GM04503 (cell line): ENCODE measurements around the gene PARK7.

Experiments used
- DNase-seq: peaks from one replicate; pipeline ENCODE4 v3.0.0-alpha.2; 2012; ENCODE audit warnings: low read depth

PARK7 gene

GRCh38 chr1:8024329-8024728 is 62.8 kb downstream of the PARK7 start:
- DNase-seq = no peak

- DNase-seq = no peak
Measured at GRCh38 chr1:8025061-8025670, 63.7 kb downstream of the PARK7 start.

GRCh38 chr1:8025671-8026144 is 64.2 kb downstream of the PARK7 start:
- no peak for DNase-seq

DNA sequence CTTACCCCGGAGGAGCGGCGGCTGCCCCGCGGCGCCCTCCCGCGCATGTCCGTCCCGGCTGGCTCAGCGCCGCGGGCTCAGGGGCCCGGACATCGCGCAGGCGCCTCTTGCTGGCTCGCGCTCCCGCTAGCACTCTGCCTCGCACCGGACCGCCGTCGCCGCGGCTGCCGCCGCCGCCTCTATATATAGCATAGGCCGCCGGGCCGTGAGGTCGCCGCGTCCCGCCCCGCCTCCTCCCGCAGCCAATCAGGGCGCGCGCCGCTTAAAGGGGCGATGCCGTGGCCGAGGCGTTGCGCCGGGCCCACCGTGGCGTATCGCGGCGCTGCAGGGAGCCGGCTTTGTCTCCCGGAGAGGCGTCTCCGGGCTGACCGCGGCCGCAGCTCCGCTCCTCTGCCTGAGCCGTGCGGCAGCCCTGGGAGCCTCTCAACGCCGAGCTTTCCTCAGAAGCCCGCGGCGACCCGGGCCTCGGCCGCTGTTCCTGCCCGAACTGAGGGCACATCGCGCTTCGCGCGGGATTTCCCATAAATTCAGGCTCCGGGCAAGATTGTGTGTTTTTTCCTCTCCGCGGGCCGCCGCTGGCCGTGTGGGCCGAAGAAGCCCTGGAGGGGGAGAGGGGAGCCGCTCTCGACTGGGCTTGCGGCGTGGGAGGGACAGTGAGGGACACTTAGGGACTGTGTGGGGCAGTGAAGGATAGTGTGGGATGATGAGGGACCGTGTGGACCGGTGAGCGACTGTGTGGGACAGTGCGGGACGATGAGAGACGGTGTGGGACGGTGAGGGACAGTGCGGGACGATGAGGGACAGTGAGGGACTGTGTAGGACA is 64.9 kb downstream of the PARK7 start, which contains the start of gene ERRFI1:
TSS of gene ERRFI1 (minus strand) at position 157 of the 823 bp plus-strand sequence. CDS start 10,690 bp downstream, outside the sequence.
- no peak for DNase-seq

DNA sequence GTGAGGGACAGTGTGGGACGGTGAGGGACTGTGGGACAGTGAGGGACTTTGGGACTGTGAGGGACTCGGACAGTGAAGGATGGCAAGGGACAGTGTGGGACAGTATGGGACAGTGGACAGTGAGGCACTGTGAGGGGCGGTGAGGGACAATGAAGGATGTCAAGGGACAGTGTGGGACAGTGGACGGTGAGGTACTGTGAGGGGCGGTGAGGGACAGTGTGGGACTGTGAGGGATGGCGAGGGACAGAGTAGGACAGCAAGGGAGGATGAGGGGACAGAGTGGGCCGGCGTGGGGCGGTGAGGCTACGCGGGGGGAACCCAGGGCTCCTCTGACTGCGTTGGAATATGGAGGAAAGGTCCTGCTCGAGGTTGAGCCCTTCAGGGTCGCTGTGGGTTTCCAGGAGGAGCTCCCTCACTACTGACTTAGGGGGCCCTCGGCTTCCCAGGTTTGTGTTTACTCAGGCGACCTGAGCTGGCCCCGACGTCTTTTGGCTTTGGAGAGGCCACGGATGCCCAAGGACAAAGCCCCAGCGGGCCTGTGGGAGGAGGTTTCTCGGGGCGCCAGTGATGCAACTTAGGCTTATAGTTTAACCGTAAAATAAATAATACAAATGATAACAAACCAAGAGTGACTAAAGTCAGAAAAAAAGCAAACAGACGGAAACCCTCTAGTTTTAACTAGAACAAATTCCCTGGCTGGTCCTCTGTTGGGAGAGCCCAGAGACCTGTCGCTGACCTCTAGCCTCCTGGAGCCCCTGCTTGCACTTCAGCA is 65.7 kb downstream of the PARK7 start:
- no peak for DNase-seq

GRCh38 chr1:8027748-8028570 is 66.4 kb downstream of the PARK7 start:
- peak; percentile 90 for DNase-seq

GRCh38 chr1:8028571-8028910 is 67.0 kb downstream of the PARK7 start:
- DNase-seq = no peak

DNA sequence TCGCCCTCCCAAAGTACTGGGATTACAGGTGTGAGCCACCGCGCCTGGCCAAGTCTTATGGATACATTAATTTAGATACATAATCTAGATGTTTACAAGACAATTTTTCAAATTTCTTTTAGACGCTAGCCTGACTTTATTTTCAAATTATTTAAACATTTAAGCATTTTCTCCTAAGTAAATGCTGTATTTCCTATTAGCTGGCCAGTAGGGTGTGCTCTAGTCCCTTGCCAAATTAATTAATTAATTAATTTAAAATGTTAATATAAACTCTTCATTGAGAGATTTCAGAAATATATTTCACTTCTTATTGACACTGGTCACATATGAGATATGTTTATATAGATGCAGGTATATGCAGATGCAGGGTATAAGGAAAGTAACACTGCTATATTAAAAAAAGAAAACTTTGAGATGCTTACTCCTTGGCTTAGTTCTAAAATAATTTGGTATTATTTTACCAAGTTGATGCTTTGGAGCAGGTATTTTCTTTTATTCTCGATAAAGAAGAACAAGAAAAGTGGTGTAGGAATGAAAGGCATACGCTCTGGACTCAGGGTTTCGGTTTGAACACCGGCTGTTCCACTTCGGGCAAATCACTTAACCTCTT is 69.8 kb downstream of the PARK7 start:
- no peak for DNase-seq

DNA sequence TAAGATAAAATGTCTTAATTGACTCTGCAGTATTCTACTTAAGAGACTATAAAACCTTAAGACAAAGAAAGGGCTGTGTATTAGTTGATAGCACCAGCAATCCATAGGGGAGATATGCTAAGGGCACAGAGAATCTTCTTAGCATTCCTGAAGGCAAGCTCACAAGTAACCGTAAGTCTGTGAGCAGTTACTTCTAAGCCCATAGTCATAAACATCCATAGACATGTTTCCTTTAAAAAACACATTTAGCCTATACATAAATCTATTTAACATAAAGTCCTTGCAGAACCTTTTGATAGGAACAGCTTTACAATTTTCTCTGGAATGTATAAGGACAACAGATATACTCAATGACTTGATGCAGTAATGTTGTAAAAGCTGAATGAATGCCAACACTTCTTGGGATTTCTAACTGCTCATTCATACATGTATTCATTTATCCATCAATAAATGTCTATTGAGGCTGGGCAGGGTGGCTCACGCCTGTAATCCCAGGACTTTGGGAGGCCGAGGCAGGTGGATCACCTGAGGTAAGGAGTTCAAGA is 70.9 kb downstream of the PARK7 start:
- DNase-seq = no peak

DNA sequence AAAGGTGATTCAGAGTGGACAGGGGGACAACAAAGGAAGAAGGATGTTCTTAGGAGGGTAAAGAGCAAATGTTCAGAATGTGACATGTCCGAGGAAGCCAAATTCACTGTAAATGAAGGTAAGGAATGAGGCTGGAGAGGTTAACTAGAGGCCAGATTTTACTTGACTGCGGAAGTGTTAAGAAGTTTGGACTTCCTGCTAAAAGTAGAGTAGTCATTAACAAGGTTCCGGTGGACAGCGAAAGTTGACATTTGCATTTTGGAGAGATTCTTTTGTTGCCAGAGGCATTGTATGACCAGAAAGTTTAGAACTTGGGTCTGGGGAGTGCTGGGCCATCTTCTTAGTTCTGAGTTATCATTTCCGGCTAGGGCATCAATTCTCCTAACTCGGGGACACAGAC is 71.8 kb downstream of the PARK7 start:
- no peak for DNase-seq
